VCaP (cell line): ENCODE data around the gene PTPRN2.

ENCODE experiments used
- H3K27ac ChIP-seq: fragments of 450-650 bp; 2 replicates; pipeline ENCODE4 v1.5.1; 2017
- TF ChIP-seq, protein P1 (sequence below): fragments of 450-650 bp; conservative IDR thresholded peaks from 2 replicates; pipeline ENCODE4 v1.5.1; 2017; ENCODE audit warnings: mild to moderate bottlenecking, moderate library complexity

PTPRN2 gene

GRCh38 chr7:157515342-157516041, 1072.1 kb downstream of the PTPRN2 start:
- H3K27ac ChIP-seq = no peak overlapping the region
- TF ChIP-seq, protein P1, sequence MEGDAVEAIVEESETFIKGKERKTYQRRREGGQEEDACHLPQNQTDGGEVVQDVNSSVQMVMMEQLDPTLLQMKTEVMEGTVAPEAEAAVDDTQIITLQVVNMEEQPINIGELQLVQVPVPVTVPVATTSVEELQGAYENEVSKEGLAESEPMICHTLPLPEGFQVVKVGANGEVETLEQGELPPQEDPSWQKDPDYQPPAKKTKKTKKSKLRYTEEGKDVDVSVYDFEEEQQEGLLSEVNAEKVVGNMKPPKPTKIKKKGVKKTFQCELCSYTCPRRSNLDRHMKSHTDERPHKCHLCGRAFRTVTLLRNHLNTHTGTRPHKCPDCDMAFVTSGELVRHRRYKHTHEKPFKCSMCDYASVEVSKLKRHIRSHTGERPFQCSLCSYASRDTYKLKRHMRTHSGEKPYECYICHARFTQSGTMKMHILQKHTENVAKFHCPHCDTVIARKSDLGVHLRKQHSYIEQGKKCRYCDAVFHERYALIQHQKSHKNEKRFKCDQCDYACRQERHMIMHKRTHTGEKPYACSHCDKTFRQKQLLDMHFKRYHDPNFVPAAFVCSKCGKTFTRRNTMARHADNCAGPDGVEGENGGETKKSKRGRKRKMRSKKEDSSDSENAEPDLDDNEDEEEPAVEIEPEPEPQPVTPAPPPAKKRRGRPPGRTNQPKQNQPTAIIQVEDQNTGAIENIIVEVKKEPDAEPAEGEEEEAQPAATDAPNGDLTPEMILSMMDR = no peak

GRCh38 chr7:157514746-157515145, 1072.9 kb downstream of the PTPRN2 start:
- TF ChIP-seq, protein P1 = no peak
- no peak overlapping the region for H3K27ac ChIP-seq

DNA sequence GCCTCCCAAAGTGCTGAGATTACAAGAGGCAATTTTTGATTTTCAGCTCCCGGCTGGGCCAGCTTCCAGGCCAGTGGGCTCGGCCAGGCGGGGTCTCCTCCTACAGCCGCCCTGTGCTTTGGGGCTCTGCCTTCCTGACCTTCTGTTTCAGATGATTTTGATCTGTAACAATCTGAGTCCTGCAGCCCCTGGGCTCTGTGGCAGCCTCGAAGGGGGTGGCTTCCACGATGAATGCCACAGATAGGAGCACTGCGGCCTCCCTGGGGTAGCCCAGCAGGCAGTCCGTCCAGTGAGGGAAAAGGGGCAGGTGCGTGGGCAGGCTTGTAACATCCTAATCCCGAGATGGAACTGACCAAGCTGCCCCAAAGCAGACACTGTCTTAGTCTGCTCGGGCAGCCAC, 1073.3 kb downstream of the PTPRN2 start:
- TF ChIP-seq, protein P1 = no peak

GRCh38 chr7:157513682-157514081, 1073.9 kb downstream of the PTPRN2 start:
- H3K27ac ChIP-seq = no peak overlapping the region
- TF ChIP-seq, protein P1 = no peak

More for the DNA sequence above, 1073.3 kb downstream of the PTPRN2 start:
- H3K27ac ChIP-seq = no peak overlapping the region

DNA sequence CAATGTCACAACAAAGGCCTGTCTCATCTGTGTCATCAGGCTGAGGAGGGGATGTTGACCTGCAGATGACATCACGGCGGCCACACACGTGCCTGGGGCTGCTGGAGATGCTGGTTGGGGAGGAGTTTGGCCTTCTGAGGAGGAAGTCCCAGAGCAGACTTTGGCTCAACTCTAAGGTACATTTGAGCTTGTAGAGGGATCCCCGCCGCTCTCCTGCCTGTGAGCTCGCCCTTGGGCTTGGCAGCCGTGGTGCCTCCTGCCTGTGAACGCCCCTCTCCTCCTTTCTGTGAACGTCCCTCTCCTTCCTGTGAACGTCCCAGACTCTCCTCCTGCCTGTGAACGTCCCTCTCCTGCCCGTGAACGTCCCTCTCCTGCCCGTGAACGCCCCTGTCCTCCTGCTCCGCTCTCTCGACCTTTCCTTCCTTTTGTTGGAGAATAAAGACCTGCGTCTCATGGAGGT, 1074.4 kb downstream of the PTPRN2 start:
- H3K27ac ChIP-seq = no peak overlapping the region
- TF ChIP-seq, protein P1 = no peak

DNA sequence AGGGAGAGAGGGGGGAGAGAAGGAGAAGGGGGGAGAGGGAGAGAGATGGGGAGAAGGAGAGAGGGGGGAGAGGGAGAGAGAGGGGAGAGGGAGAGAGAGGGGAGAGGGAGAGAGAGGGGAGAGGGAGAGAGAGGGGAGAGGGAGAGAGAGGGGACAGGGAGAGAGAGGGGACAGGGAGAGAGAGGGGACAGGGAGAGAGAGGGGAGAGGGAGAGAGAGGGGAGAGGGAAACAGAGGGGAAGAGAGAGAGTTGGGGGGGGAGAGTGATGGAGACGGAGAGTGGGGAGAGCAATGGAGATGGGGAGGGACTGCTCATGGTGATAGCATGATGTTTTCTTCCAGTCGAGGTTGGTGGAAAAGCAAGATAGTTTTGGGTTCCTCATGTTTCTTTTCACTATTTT, 1078.4 kb downstream of the PTPRN2 start:
- TF ChIP-seq, protein P1 = no peak
- H3K27ac ChIP-seq = no peak overlapping the region

GRCh38 chr7:157508477-157508881, 1079.1 kb downstream of the PTPRN2 start:
- no peak overlapping the region for H3K27ac ChIP-seq
- TF ChIP-seq, protein P1 = no peak
